A172 (cell line): ENCODE measurements around the gene MYOM1. TPM values are rescaled to one million over a fixed set of nuclear protein-coding genes. Genes with fewer than 3 reads are reported as not detected.
"Not testable (repeated sequence)": the region's sequence is repeated elsewhere in the genome, so short reads cannot be mapped to it uniquely, and the experiment has no call there.

Experiments
- DNase-seq: peaks from one replicate; pipeline ENCODE4 v3.0.0-alpha.2; 2015; ENCODE audit warnings: low spot score
- total RNA-seq: library from RNA; depleted of rRNA; stranded (reverse); fragments of >200 nt; shearing (Covaris generic); gene quantifications from 2 replicates; pipeline ENCODE4 v1.2.3, GENCODE V29; 2014

Gene MYOM1
- total RNA-seq, 1 experiment from 2014 or later = not detected

- DNase-seq = not testable (repeated sequence)
Observed at GRCh38 chr18:3220868-3221267, 1.1 kb upstream of the MYOM1 start.

- DNase-seq = no peak
Observed at GRCh38 chr18:3219241-3219630, 532 bp downstream of the MYOM1 start.

- no peak for DNase-seq
Observed at GRCh38 chr18:3218819-3219218, 949 bp downstream of the MYOM1 start.

- peak; percentile 26 for DNase-seq
Observed at GRCh38 chr18:3217948-3218647, 1.7 kb downstream of the MYOM1 start.

GRCh38 chr18:3216987-3217386 lies 2.8 kb downstream of the MYOM1 start:
- DNase-seq = no peak

GRCh38 chr18:3214855-3215637 lies 4.7 kb downstream of the MYOM1 start:
- no peak for DNase-seq

- peak; percentile 5 for DNase-seq
Observed at GRCh38 chr18:3213300-3214059, 6.3 kb downstream of the MYOM1 start.

- no peak for DNase-seq
Observed at GRCh38 chr18:3212657-3213056, 7.1 kb downstream of the MYOM1 start.

- no peak for DNase-seq
Observed at GRCh38 chr18:3211236-3211992, 8.4 kb downstream of the MYOM1 start.

GRCh38 chr18:3209859-3210569 lies 9.8 kb downstream of the MYOM1 start:
- DNase-seq = peak; percentile 16

- peak; percentile 57 for DNase-seq
Observed at GRCh38 chr18:3207565-3207964, 12.2 kb downstream of the MYOM1 start.

- no peak for DNase-seq
Observed at GRCh38 chr18:3205239-3205638, 14.5 kb downstream of the MYOM1 start.

- no peak for DNase-seq
Observed at GRCh38 chr18:3199942-3200645, 19.7 kb downstream of the MYOM1 start.

- DNase-seq = not testable (repeated sequence)
Observed at GRCh38 chr18:3198260-3198860, 21.4 kb downstream of the MYOM1 start.

GRCh38 chr18:3194947-3195612 lies 24.7 kb downstream of the MYOM1 start:
- DNase-seq = no peak

GRCh38 chr18:3193331-3193730 lies 26.4 kb downstream of the MYOM1 start:
- DNase-seq = no peak

GRCh38 chr18:3192752-3193151 lies 27.0 kb downstream of the MYOM1 start:
- DNase-seq = no peak

- DNase-seq = no peak
Observed at GRCh38 chr18:3192286-3192685, 27.5 kb downstream of the MYOM1 start.

- no peak for DNase-seq
Observed at GRCh38 chr18:3190610-3191009, 29.2 kb downstream of the MYOM1 start.
